Upper lobe of left lung (tissue), 4 donors: ENCODE results near the gene FOLR2.

Experiments used
- POLR2A ChIP-seq, 4 donors: fragments of 450-650 bp; IDR thresholded peaks; one replicate each; pipeline ENCODE4 v1.5.1; 2016 to 2017; ENCODE audit warnings: antibody characterized with exemption in 4 of 4, mild to moderate bottlenecking in 2 of 4
- TF ChIP-seq, protein P1 (sequence below), 6 experiments: fragments of 450-650 bp in 4 of 6; fragments of 200-600 bp in 2 of 6; sonication (generic) in 2 of 6; IDR thresholded peaks; one replicate each; pipeline ENCODE4 v1.5.1; 2016 to 2019; ENCODE audit warnings: antibody characterized with exemption in 6 of 6

DNA sequence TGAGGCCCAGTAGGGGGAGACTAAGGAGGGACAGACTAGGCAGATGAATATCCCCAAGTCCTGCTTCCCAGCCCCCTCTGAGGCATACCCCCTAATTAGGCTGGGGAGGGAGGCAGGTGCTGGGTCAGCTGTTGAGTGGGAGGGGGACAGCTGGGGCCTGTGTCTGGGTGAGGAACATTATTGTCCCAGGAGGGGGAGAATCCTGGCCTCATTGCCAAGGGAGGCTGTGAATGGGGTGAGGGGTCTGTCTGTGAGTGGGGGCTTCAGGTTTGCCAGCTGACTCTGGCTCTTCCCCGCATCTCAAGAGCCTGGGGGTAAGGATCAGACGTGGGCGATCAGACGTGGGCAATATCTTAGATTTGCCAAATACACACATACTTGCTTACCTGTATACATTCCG, 10.1 kb downstream of the FOLR2 start:
- TF ChIP-seq, protein P1, sequence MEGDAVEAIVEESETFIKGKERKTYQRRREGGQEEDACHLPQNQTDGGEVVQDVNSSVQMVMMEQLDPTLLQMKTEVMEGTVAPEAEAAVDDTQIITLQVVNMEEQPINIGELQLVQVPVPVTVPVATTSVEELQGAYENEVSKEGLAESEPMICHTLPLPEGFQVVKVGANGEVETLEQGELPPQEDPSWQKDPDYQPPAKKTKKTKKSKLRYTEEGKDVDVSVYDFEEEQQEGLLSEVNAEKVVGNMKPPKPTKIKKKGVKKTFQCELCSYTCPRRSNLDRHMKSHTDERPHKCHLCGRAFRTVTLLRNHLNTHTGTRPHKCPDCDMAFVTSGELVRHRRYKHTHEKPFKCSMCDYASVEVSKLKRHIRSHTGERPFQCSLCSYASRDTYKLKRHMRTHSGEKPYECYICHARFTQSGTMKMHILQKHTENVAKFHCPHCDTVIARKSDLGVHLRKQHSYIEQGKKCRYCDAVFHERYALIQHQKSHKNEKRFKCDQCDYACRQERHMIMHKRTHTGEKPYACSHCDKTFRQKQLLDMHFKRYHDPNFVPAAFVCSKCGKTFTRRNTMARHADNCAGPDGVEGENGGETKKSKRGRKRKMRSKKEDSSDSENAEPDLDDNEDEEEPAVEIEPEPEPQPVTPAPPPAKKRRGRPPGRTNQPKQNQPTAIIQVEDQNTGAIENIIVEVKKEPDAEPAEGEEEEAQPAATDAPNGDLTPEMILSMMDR (IDR thresholded peaks at IDR 0.05): no peak
- TF ChIP-seq POLR2A (IDR thresholded peaks at IDR 0.05): no peak
